NCI-H2107 treated with DMSO at 0.1 percent for 48 hours (cell line): ENCODE results near the gene PIPOX.

ENCODE experiments used
- DNase-seq: peaks from one replicate; lab custom pipeline; 2025; ENCODE audit not compliant: unreplicated experiment; lab: John Stamatoyannopoulos, UW

Gene PIPOX

DNA sequence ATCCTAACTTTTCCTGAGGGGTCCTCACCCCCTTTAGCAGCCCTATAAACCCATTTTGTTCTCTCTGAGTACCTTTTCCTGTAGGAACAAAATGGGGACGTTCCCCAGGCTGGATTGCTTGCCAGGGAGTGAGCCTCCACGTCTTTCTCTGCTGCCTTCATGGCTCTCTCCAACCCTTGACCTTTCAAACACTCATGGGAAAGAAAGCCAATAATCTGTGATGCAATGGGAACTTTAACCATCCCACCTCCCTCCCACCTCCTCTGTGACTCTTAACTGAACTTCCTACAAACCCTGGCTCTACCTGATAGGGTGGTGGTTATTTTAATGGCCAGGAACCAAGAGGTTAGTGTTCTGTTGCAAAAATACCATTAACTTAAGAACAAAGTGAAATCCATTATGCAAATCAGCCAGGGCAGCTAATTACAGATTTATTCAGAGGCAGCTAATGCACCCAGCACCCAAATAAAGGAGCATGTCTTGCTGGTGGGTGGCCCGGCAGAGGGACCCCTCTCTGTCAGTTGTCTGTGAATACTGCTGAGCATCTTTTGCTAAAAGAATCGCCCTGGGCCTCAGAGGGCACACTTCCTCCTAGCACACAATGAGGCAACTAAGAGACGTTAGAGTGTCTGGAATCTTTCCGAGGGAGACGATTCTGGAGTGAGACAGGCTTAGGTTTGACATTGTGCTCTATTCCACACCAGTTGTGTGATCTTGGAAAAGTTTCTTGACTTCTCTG is 3.0 kb downstream of the PIPOX start:
- no peak for DNase-seq

DNA sequence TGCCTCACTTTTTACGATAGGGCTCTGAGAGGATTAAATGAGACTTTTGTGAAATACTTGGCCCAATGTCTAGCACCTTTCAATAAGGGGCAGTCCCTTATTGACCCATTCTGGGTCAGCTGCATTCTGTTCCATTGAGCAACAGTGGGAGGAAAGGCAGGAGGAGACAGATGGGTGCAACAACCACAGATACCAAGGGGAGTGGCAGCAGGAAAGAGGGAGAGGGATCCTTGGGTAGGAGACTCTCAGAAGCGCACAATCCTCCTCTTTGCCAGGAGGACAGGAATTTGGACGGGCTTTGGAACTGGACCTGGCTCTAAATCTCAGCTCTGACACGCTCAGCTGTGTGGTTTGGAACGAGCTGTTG is 3.5 kb downstream of the PIPOX start:
- no peak for DNase-seq

GRCh38 chr17:29048440-29049368 is 5.8 kb downstream of the PIPOX start:
- DNase-seq, result peak; percentile 44

GRCh38 chr17:29049541-29050145 is 6.7 kb downstream of the PIPOX start:
- no peak for DNase-seq

DNA sequence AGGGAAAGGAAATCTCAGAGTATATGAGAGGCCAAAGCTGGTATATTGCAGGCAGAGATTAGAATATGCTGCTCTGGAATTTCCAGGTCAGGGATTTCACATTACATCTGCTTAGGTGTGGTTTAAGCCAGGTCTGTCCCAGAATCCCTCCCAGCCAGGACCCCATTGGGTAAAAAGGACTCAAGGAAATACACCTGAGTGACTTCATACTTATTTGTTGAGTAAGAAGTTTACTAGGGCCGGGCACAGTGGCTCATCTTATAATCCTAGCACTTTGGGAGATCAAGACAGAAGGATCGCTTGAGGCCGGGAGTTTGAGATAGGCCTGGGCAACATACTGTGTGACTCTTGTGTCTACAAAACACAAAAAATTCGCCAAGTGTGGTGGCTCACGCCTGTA is 7.2 kb downstream of the PIPOX start:
- DNase-seq, result no peak

GRCh38 chr17:29051194-29051593 is 8.3 kb downstream of the PIPOX start:
- no peak for DNase-seq

GRCh38 chr17:29051731-29052130 is 8.8 kb downstream of the PIPOX start:
- DNase-seq, result no peak

GRCh38 chr17:29054835-29055234 is 11.9 kb downstream of the PIPOX start:
- no peak for DNase-seq

- no peak for DNase-seq
Measured at GRCh38 chr17:29057361-29057760, 14.4 kb downstream of the PIPOX start.

DNA sequence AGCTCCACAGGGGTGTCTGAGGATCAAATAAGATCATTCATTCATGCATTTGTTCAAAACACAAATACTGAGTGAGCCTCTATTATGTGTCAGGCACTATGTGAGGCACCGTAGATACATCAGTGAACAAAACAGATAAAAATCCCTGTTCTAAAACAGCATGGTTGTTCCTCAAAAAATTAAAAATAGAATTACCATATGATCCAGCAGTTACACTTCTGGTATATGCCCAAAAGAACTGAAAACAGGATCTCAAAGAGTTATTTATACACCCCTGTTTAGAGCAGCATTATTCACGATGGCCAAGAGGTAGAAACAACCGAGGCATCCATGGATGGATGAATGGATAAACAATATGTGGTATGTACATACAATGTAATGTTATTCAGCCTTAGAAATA is 15.4 kb downstream of the PIPOX start:
- no peak for DNase-seq

GRCh38 chr17:29059281-29059680 is 16.3 kb downstream of the PIPOX start:
- no peak for DNase-seq

GRCh38 chr17:29060475-29060874 is 17.5 kb downstream of the PIPOX start:
- no peak for DNase-seq

- no peak for DNase-seq
Measured at GRCh38 chr17:29061036-29061435, 18.1 kb downstream of the PIPOX start.

DNA sequence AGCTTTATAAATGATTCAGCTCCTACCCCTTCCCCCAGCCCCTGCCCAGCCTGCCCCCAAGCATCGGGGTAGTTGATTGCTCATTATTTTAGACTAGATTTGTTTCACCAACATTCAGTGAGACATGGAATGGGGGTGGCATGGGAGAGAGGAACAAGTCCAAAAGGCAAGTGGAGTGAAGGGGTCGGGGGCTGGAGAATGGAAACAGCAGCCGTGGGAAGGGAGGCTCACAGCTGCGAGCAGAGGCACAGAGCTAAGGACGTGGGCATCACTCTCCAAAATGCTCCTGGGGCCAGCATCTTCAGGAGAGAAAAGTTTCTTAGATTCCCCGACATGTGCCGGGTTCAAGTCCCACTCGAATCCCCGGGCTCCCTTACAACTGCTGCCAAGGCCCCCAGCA is 19.3 kb downstream of the PIPOX start:
- DNase-seq, result no peak

DNA sequence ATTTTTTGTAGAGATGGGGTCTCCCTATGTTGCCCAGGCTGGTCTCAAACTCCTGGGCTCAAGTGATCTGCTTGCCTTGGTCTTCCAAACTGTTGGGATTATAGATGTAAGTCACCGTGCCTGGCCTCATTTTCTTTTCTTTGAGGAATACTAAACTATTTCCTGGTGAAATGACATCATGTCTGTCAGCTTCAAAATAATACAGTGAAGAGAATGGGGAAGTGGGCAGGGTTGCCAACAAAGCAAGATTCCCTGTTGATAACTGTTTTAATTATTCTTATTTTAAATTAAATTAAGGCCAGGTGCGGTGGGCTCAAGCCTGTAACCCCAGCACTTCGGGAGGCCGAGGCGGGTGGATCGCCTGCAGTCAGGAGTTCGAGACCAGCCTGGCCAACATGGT is 21.1 kb downstream of the PIPOX start:
- DNase-seq, result no peak

GRCh38 chr17:29066047-29066446 is 23.1 kb downstream of the PIPOX start:
- no peak for DNase-seq

DNA sequence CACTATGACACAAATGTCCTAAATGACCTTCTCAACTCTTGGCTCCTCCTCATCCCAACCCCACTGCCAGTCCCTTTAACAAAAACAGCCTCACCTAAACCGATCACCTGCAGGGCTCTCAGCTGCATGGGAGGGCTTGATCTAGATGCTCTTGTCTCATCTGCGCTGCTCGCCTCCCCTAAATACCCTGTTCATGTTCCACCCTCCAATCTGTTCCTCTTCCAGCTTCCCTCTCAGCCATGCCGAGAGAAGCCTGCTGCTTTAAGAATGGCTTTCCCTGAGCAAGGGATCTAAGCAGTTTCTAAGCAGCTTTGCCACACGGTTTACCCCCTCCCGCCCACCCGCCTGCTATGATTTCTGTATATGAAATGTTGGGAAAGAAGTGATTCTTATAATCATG is 23.7 kb downstream of the PIPOX start:
- DNase-seq, result no peak

DNA sequence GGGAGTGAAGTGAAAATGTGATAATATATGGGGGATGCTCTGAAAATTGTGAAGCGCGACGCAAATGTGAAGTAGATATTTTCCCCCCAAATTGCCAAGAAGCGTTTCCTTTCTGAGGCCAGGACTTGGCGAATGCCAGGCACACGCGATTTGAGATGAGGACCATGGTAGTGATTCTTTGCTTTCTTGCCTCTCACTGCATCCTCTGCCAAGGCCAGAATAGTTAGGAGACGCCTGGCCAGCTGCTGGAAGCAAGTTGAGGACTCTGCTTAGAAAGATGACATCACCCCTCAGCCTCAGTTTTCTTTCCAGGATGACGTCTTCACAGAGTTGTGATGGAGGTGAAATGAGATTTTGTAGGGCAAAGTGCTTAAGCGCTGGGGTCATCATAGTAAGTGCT is 25.9 kb downstream of the PIPOX start:
- no peak for DNase-seq

DNA sequence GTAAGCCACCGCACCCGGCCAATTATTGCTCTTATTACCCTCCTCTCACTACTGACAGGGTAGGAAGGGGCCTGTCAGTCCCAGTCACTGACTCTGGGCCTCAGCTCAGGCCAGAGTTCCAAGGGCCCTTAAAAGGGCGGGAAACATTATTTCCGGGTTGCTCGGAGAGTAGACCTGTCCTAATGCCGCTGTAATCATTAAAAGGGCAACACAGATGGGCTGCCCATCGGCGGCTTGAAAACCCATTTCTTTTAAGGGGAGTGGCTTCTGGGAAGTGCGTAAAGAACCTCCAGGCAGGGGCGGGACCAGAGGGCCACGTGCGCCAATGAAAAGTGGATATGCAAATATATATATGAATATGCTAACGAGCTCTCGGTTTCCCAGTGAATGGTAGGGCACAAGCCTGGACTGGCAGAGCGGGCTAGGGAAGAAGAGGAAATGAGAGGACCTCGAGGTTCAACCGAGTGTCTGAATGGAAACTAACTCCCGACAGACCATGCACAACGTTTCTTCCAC is 26.6 kb downstream of the PIPOX start:
- no peak for DNase-seq

DNA sequence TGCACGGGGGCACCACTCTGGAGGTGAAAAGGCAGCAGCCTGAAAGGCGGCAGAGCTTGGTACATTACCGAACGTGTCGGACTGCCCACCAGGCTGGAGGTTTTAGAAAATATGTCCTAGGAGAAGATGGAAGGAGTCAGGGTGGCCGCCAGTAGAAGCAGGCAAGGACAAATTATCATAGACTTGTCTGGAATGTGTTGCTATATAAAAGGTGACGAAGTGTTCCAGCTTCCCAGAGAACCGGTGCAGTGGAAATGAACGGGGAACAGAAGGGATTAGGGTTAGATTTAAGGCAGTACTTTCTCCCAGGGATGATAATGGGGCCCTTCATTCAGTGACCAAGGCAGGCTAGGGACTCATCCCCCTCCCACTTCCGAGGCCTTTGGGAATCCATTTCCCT is 27.4 kb downstream of the PIPOX start:
- DNase-seq, result no peak

DNA sequence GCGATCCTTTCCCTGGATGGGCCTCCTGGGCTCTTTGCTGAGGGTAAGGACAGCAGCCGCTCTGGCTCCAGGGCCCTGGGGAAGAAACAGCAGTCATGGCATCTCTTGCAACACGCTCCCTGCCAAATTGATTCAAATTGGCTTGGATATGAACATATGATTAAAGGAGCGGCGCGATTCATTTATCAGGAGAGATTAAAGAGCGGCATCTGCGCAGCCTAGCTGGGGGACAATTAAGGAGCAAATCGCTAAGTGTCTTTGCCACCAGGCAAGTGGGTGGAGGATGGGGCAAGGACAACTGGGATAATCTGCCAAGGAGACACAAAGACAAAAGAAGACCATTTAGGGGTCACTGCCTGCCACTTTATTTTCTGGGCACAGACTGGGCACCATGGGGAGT is 27.8 kb downstream of the PIPOX start:
- DNase-seq, result no peak

- no peak for DNase-seq
Measured at GRCh38 chr17:29071303-29071702, 28.4 kb downstream of the PIPOX start.
